PC-9 (cell line): Measurements from ENCODE around the gene WBP1.

Source experiments
- EZH2 ChIP-seq: fragments of 200-600 bp; sonication (generic); IDR thresholded peaks from 2 replicates; pipeline ENCODE4 v1.8.0; 2017; ENCODE audit warnings: antibody characterized with exemption, low read depth
- TF ChIP-seq, protein P1 (sequence below): fragments of 200-600 bp; sonication (generic); conservative IDR thresholded peaks from 2 replicates; pipeline ENCODE4 v1.6.1; 2017; ENCODE audit warnings: mixed run types, antibody characterized with exemption, mild to moderate bottlenecking, moderate library complexity

DNA sequence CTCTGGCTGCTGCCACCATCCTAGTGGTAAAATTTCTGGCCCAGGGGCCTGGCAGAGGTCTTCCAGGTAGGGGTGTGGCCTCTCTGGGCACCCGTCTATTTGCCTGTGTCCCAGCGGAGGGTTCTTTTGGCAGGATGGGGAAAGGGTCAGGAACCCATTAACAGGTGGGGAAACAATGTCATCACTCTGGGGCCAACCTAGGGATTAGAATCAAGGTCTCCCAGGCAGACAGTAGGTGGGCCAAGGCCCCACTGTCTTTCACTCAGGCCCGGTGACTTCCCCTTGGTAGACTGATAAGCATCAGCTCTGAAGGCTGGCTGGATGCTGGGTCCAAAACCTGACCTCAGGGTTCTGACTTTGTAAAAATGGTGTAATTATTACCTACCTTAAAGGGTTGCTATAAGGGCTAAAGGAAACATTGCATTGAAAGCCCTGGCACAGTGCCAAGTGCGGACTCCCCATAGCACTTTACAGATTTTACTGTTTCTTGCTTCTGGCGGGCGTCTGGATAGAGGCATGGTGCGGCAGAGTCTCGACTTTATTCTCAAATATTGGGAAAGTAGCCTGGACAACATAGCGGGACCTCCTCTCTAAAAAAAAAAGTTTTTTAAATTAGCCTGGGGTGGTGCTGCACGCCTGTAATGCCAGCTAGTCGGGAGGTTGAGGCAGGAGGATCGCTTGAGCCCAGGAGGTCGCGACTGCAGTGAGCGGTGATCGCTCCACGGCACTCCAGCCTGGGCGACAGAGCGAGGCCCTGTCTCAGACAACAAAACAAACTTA, 38.9 kb downstream of the WBP1 start:
- TF ChIP-seq, protein P1, sequence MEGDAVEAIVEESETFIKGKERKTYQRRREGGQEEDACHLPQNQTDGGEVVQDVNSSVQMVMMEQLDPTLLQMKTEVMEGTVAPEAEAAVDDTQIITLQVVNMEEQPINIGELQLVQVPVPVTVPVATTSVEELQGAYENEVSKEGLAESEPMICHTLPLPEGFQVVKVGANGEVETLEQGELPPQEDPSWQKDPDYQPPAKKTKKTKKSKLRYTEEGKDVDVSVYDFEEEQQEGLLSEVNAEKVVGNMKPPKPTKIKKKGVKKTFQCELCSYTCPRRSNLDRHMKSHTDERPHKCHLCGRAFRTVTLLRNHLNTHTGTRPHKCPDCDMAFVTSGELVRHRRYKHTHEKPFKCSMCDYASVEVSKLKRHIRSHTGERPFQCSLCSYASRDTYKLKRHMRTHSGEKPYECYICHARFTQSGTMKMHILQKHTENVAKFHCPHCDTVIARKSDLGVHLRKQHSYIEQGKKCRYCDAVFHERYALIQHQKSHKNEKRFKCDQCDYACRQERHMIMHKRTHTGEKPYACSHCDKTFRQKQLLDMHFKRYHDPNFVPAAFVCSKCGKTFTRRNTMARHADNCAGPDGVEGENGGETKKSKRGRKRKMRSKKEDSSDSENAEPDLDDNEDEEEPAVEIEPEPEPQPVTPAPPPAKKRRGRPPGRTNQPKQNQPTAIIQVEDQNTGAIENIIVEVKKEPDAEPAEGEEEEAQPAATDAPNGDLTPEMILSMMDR: no peak
- no peak for TF ChIP-seq EZH2
